H1 (cell line): Measurements from ENCODE around the gene ADK. TPM values are rescaled to one million over a fixed set of nuclear protein-coding genes. Genes with fewer than 3 reads are reported as not detected.

ENCODE experiments used
- CTCF ChIA-PET: fragments of 300-600 bp; sonication (Branson Sonifier 250); formaldehyde crosslinking; loops from one replicate; lab custom pipeline; 2021; ENCODE audit not compliant: partially characterized antibody; lab: Charles Lee
- POLR2A ChIA-PET: fragments of 300-600 bp; sonication (Branson Sonifier 250); formaldehyde crosslinking; loops from one replicate; lab custom pipeline; 2021; ENCODE audit warnings: inconsistent platforms; ENCODE audit not compliant: partially characterized antibody; lab: Charles Lee
- DNase-seq, 2 experiments: peaks; one replicate each; pipeline versions ENCODE4 v3.0.0 to v3.0.0-alpha.2; 2010 to 2022; ENCODE audit warnings: low spot score in 2 of 2, low read depth in 1 of 2, mixed read lengths in 1 of 2
- FAIRE-seq: peaks from 2 replicates; lab custom pipeline; 2011; peaks lifted over from hg19 to GRCh38; lab: Jason Lieb, UNC
- H2AFZ ChIP-seq: 2 replicates; pipeline ENCODE4 v1.8.1; 2012; ENCODE audit warnings: low read length, inconsistent platforms
- H2AK5ac ChIP-seq: 2 replicates; pipeline ENCODE4 v1.6.1; 2013; ENCODE audit warnings: low read depth, low read length
- H2BK120ac ChIP-seq: replicated peaks from 2 replicates; pipeline ENCODE3; 2013; ENCODE audit warnings: low read depth, low read length, inconsistent platforms
- H2BK12ac ChIP-seq: 2 replicates; pipeline ENCODE4 v1.6.1; 2013; ENCODE audit warnings: low read depth, low read length
- H2BK15ac ChIP-seq: 2 replicates; pipeline ENCODE4 v1.6.1; 2013; ENCODE audit warnings: low read length
- H2BK20ac ChIP-seq: 2 replicates; pipeline ENCODE4 v1.6.1; 2013; ENCODE audit warnings: low read length
- H2BK5ac ChIP-seq: 2 replicates; pipeline ENCODE4 v1.6.1; 2013; ENCODE audit warnings: low read depth, low read length
- H3K14ac ChIP-seq: 2 replicates; pipeline ENCODE4 v1.6.1; 2013; ENCODE audit warnings: inconsistent platforms; ENCODE audit not compliant: insufficient read length
- H3K18ac ChIP-seq: 2 replicates; pipeline ENCODE4 v1.6.1; 2013; ENCODE audit warnings: low read length; ENCODE audit errors: extremely low read depth
- H3K23ac ChIP-seq: 2 replicates; pipeline ENCODE4 v1.6.1; 2013; ENCODE audit warnings: inconsistent platforms; ENCODE audit not compliant: insufficient read length
- H3K23me2 ChIP-seq: 2 replicates; pipeline ENCODE4 v1.6.1; 2013; ENCODE audit warnings: low read depth, low read length
- H3K27ac ChIP-seq: 2 replicates; pipeline ENCODE4 v1.6.1; 2011; ENCODE audit warnings: low read depth, low read length, inconsistent platforms
- H3K27me3 ChIP-seq, 4 experiments: replicated peaks in 1 of 4; 1 replicate in 1 of 4; 2 replicates in 3 of 4; pipeline versions ENCODE4 v1.6.1 to v1.8.1; 2011 to 2013; ENCODE audit warnings: low read length in 3 of 4, mild to moderate bottlenecking in 3 of 4, inconsistent platforms in 2 of 4, mixed read lengths in 2 of 4, moderate library complexity in 1 of 4; ENCODE audit not compliant: control insufficient read depth in 3 of 4, insufficient read depth in 3 of 4; ENCODE audit errors: extremely low read depth in 1 of 4
- H3K36me3 ChIP-seq, 4 experiments: 2 replicates each; pipeline versions ENCODE4 v1.6.1 to v1.8.1; 2011 to 2013; ENCODE audit warnings: mild to moderate bottlenecking in 4 of 4, low read length in 3 of 4, moderate library complexity in 2 of 4, control low read depth in 1 of 4, inconsistent platforms in 1 of 4; ENCODE audit not compliant: insufficient read depth in 4 of 4, control insufficient read depth in 2 of 4
- H3K4ac ChIP-seq: replicated peaks from 2 replicates; pipeline ENCODE3; 2013; ENCODE audit warnings: low read length, low read depth, mixed read lengths, inconsistent platforms; ENCODE audit not compliant: insufficient read length
- H3K4me1 ChIP-seq, 4 experiments: replicated peaks in 1 of 4; 1 replicate in 1 of 4; 2 replicates in 3 of 4; pipeline versions ENCODE4 v1.6.1 to v1.8.1; 2011 to 2013; ENCODE audit warnings: low read length in 3 of 4, inconsistent platforms in 2 of 4, mixed read lengths in 1 of 4; ENCODE audit not compliant: insufficient read depth in 4 of 4, control insufficient read depth in 3 of 4
- H3K4me2 ChIP-seq, 2 experiments: 2 replicates each; pipeline versions ENCODE4 v1.6.1 to v1.8.1; 2011 to 2013; ENCODE audit warnings: low read depth in 2 of 2, low read length in 2 of 2, control low read depth in 1 of 2, inconsistent platforms in 1 of 2, mild to moderate bottlenecking in 1 of 2; ENCODE audit not compliant: insufficient read depth in 1 of 2
- H3K4me3 ChIP-seq, 4 experiments: fragments of 200-600, 300-600 bp in 1 of 4; sonication (generic), shearing (Covaris generic), sonication (Bioruptor Twin) in 1 of 4; 2 replicates each; pipeline versions ENCODE4 v1.5.1 to v1.8.1; 2011 to 2016; ENCODE audit warnings: low read length in 4 of 4, low read depth in 3 of 4, control low read depth in 2 of 4, inconsistent platforms in 2 of 4, mild to moderate bottlenecking in 2 of 4, mixed read lengths in 1 of 4, moderate library complexity in 1 of 4; ENCODE audit not compliant: insufficient read depth in 2 of 4; ENCODE audit errors: extremely low read depth in 1 of 4
- H3K56ac ChIP-seq: replicated peaks from 2 replicates; pipeline ENCODE3; 2013; ENCODE audit warnings: low read depth, mild to moderate bottlenecking, mixed read lengths, low read length, inconsistent platforms; ENCODE audit not compliant: insufficient read length
- H3K79me1 ChIP-seq: 2 replicates; pipeline ENCODE4 v1.6.1; 2013; ENCODE audit warnings: low read depth, low read length, control low read depth
- H3K79me2 ChIP-seq, 2 experiments: 2 replicates each; pipeline versions ENCODE4 v1.6.1 to v1.8.1; 2012 to 2013; ENCODE audit warnings: low read length in 2 of 2, mild to moderate bottlenecking in 2 of 2, inconsistent platforms in 1 of 2; ENCODE audit not compliant: insufficient read depth in 2 of 2, control insufficient read depth in 1 of 2
- H3K9ac ChIP-seq, 4 experiments: replicated peaks in 1 of 4; 1 replicate in 1 of 4; 2 replicates in 3 of 4; pipeline versions ENCODE4 v1.6.1 to v1.8.1; 2011 to 2013; ENCODE audit warnings: low read depth in 3 of 4, low read length in 3 of 4, control low read depth in 2 of 4, mild to moderate bottlenecking in 2 of 4, moderate library complexity in 2 of 4, inconsistent platforms in 1 of 4; ENCODE audit errors: extremely low read depth in 1 of 4
- H3K9me3 ChIP-seq, 2 experiments: 2 replicates each; pipeline versions ENCODE4 v1.6.1 to v1.8.1; 2012 to 2013; ENCODE audit warnings: mild to moderate bottlenecking in 2 of 2, moderate library complexity in 2 of 2, control low read depth in 1 of 2, inconsistent platforms in 1 of 2, low read depth in 1 of 2, low read length in 1 of 2, mixed read lengths in 1 of 2; ENCODE audit not compliant: insufficient read depth in 2 of 2
- H4K20me1 ChIP-seq, 2 experiments: replicated peaks in 1 of 2; 2 replicates each; pipeline versions ENCODE3 to v1.8.1; 2011 to 2013; ENCODE audit warnings: inconsistent platforms in 2 of 2, low read length in 2 of 2, mild to moderate bottlenecking in 1 of 2; ENCODE audit not compliant: insufficient read depth in 2 of 2, control insufficient read depth in 1 of 2
- H4K5ac ChIP-seq: 2 replicates; pipeline ENCODE4 v1.6.1; 2013; ENCODE audit warnings: low read length, low read depth, mixed read lengths, inconsistent platforms; ENCODE audit not compliant: insufficient read length
- H4K8ac ChIP-seq: 2 replicates; pipeline ENCODE4 v1.8.0; 2013; ENCODE audit warnings: mild to moderate bottlenecking, moderate library complexity, low read length, inconsistent platforms; ENCODE audit not compliant: insufficient read depth; ENCODE audit errors: extremely low read depth
- H4K91ac ChIP-seq: replicated peaks from 2 replicates; pipeline ENCODE3; 2013; ENCODE audit warnings: low read length, mixed read lengths, inconsistent platforms; ENCODE audit not compliant: insufficient read length
- CBX5 ChIP-seq: fragments of 300-800, 300-1000 bp; sonication (generic); IDR thresholded peaks from 2 replicates; pipeline ENCODE4 v1.7.1; 2016; ENCODE audit warnings: antibody characterized with exemption, low read length, low read depth
- CEBPB ChIP-seq: IDR thresholded peaks from 2 replicates; pipeline ENCODE4 v1.6.1; 2012; ENCODE audit warnings: low read depth, low read length
- CHD2 ChIP-seq: IDR thresholded peaks from 2 replicates; pipeline ENCODE4 v1.6.1; 2012; ENCODE audit warnings: low read length, improper control_type of control experiment
- E2F6 ChIP-seq: IDR thresholded peaks from 2 replicates; pipeline ENCODE4 v1.6.1; 2012; ENCODE audit warnings: inconsistent platforms
- EGR1 ChIP-seq: IDR thresholded peaks from 2 replicates; pipeline ENCODE4 v1.6.1; 2011; ENCODE audit warnings: low read depth, low read length, borderline replicate concordance
- EP300 ChIP-seq, 2 experiments: IDR thresholded peaks; 1 replicate in 1 of 2; 2 replicates in 1 of 2; pipeline ENCODE4 v1.6.1; 2011 to 2012; ENCODE audit warnings: low read depth in 2 of 2, low read length in 2 of 2, mild to moderate bottlenecking in 2 of 2, borderline replicate concordance in 1 of 2, inconsistent platforms in 1 of 2, moderate library complexity in 1 of 2
- SIRT6 ChIP-seq: IDR thresholded peaks from one replicate; pipeline ENCODE4 v1.7.1; 2012; ENCODE audit warnings: low read length, inconsistent platforms
- TCF12 ChIP-seq: IDR thresholded peaks from 2 replicates; pipeline ENCODE4 v1.6.1; 2011; ENCODE audit warnings: low read depth, mild to moderate bottlenecking, low read length
- TEAD4 ChIP-seq: IDR thresholded peaks from 2 replicates; pipeline ENCODE4 v1.6.1; 2012; ENCODE audit warnings: low read depth, low read length, inconsistent platforms, mixed read lengths
- WGBS, 2 experiments: shearing (Covaris generic) in 1 of 2; methylation state at CpG; one replicate each; pipeline versions ENCODE4 v1.1.6 to v1.1.7; 2013 to 2015; ENCODE audit warnings: low lambda C conversion rate in 2 of 2, mixed read lengths in 2 of 2, inconsistent platforms in 1 of 2, low coverage in 1 of 2, missing lambda C conversion rate in 1 of 2; ENCODE audit not compliant: insufficient replicate concordance in 2 of 2, insufficient coverage in 1 of 2, insufficient read length in 1 of 2; ENCODE audit errors: extremely low coverage in 1 of 2, missing lambda C conversion rate in 1 of 2; 5-methylcytosine and 5-hydroxymethylcytosine counted together
- polyA plus RNA-seq, 7 experiments: library from polyadenylated mRNA; depleted of rRNA in 3 of 7; stranded (reverse) in 5 of 7; unstranded in 2 of 7; fragments of >200 nt in 5 of 7; fragments of 200-250 nt in 2 of 7; gene quantifications; 1 replicate in 5 of 7; 2 replicates in 1 of 7; 4 replicates in 1 of 7; pipeline versions ENCODE4 v1.2.1 to v1.2.3, GENCODE V29; 2011 to 2013; ENCODE audit warnings: missing spikeins in 2 of 7, mixed read lengths in 2 of 7
- total RNA-seq: library from RNA; stranded (reverse); fragmentation: NEBNext Ultra II Directional; extraction: Animal tissue kit (Norgen Biotek cat#: 25700); gene quantifications from 2 replicates; pipeline ENCODE4 v1.2.1, GENCODE V29; 2021

Gene ADK
- total and polyA plus RNA-seq, 2 of the 8 experiments (the other 6 are each of a cell fraction or from before 2014, with no cell fraction given), result 12.3 to 42.4 TPM

GRCh38 chr10:74730246-74730645 lies 579.2 kb downstream of the ADK start:
- H3K4me3 ChIP-seq, result 0 out of 8 replicates have a peak overlapping the region, but pooled peaks of 1 of the 4 experiments have one; percentile 4
- H3K4me2 ChIP-seq, result peak overlapping the region; percentile 35 to 49; a peak in 3 of 4 replicates
- H3K14ac ChIP-seq, result no peak overlapping the region
- H4K91ac ChIP-seq, result peak overlapping the region; percentile 98
- no peak overlapping the region for H2BK15ac ChIP-seq
- H3K27me3 ChIP-seq, result no peaks in the 10 kb centered on the region
- no peak overlapping the region for H3K4ac ChIP-seq
- ChIA-PET POLR2A (interaction anchor here (0.7 kb wide), 1 partner anchor 217 kb away, joined by 3 read pairs; no protein-coding TSS in a partner anchor), CTCF (interaction anchor here (1.5 kb wide), 1 partner anchor 9 kb away, joined by 3 read pairs; no protein-coding TSS in a partner anchor)
- DNase-seq (peak in 1 of 2 experiments; percentile 56), FAIRE-seq (peak; percentile 58)
- H3K9ac ChIP-seq, result no peak overlapping the region
- H4K8ac ChIP-seq, result 0 out of 2 replicates have a peak overlapping the region, but pooled peaks have one; percentile 60
- no peaks in the 10 kb centered on the region for H3K36me3 ChIP-seq
- H3K79me2 ChIP-seq, result no peaks in the 10 kb centered on the region
- H2BK12ac ChIP-seq, result peak overlapping the region; percentile 97; the same call in 1 of the 2 replicates
- WGBS, 2 experiments, result 17% methylated on average over 4 of the region's 4 CpGs; no CpG with 5 or more reads in 1 of the 2 experiments
- TF ChIP-seq CBX5, result no peak
- TF ChIP-seq CEBPB, result no peak
- no peak for TF ChIP-seq SIRT6
- no peak for TF ChIP-seq EGR1
- TF ChIP-seq EP300 (IDR thresholded peaks at IDR 0.05; ENCODE audit: borderline replicate concordance in 1 of 2, low read depth in 2 of 2, low read length in 2 of 2), result peak in 1 of 2 experiments; percentile 31; a peak in 1 of 3 replicates
- peak; percentile 39; the same call in 1 of the 2 replicates for TF ChIP-seq E2F6
- peak; percentile 84 for TF ChIP-seq TCF12
- peak; percentile 26; the same call in 1 of the 2 replicates for TF ChIP-seq TEAD4
- TF ChIP-seq CHD2, result 0 out of 2 replicates have a peak, but pooled peaks have one; percentile 28
- H3K9me3 ChIP-seq, result peaks cover 0 to 10% of the 10 kb centered on the region in 2 experiments; a peak in 1 of 4 replicates
- no peak overlapping the region for H3K56ac ChIP-seq
- H3K23me2 ChIP-seq, result no peaks in the 10 kb centered on the region
- no peak overlapping the region for H2AK5ac ChIP-seq
- peak overlapping the region; percentile 80 for H3K18ac ChIP-seq
- H3K23ac ChIP-seq, result no peak overlapping the region
- no peaks in the 10 kb centered on the region for H4K20me1 ChIP-seq
- no peaks in the 10 kb centered on the region for H3K79me1 ChIP-seq
- H2BK120ac ChIP-seq, result peak overlapping the region; percentile 94
- no peak overlapping the region for H4K5ac ChIP-seq
- H2BK20ac ChIP-seq, result peak overlapping the region; percentile 4; the same call in 1 of the 2 replicates
- H2AFZ ChIP-seq, result peak overlapping the region; percentile 54
- H3K27ac ChIP-seq, result peak overlapping the region; percentile 56; the same call in 1 of the 2 replicates
- H2BK5ac ChIP-seq, result peak overlapping the region; percentile 93; the same call in 1 of the 2 replicates
- H3K4me1 ChIP-seq, result peaks cover 2 to 9% (median 8%) of the 10 kb centered on the region in 4 experiments; a peak in 6 of 7 replicates
